Natural killer cell (primary cell): ENCODE measurements around the gene ZG16. TPM values are rescaled to one million over a fixed set of nuclear protein-coding genes. Genes with fewer than 3 reads are reported as not detected.
"Not testable (repeated sequence)": the region's sequence is repeated elsewhere in the genome, so short reads cannot be mapped to it uniquely, and the experiment has no call there.

Source experiments
- ATAC-seq, 3 donors: fragments of 150-1000 bp in 2 of 3; fragments of 200-7000 bp in 1 of 3; cut with Tn5 transposase; 1 replicate in 1 of 3; 2 replicates in 2 of 3; pipeline ENCODE4 v1.10.0; 2021; ENCODE audit warnings: mild to moderate bottlenecking in 2 of 3, moderate library complexity in 2 of 3
- DNase-seq, 2 donors: peaks; one replicate each; pipeline versions ENCODE4 v3.0.0 to v3.0.0-alpha.2; 2013 to 2021; ENCODE audit warnings: mixed read lengths in 1 of 2
- H3K27ac ChIP-seq: one replicate; pipeline ENCODE4 v1.5.1; 2013; ENCODE audit warnings: mild to moderate bottlenecking, low read length
- H3K27me3 ChIP-seq: one replicate; pipeline ENCODE4 v1.6.1; 2013; ENCODE audit warnings: low read length; ENCODE audit not compliant: control insufficient read depth, insufficient read depth
- H3K36me3 ChIP-seq: one replicate; pipeline ENCODE4 v1.6.1; 2013; ENCODE audit warnings: low read length; ENCODE audit not compliant: control insufficient read depth, insufficient read depth
- H3K4me1 ChIP-seq: one replicate; pipeline ENCODE4 v1.6.1; 2013; ENCODE audit warnings: low read length; ENCODE audit not compliant: control insufficient read depth, insufficient read depth
- H3K4me3 ChIP-seq: one replicate; pipeline ENCODE4 v1.5.1; 2013; ENCODE audit warnings: low read length
- H3K9me3 ChIP-seq: one replicate; pipeline ENCODE4 v1.6.1; 2013; ENCODE audit warnings: low read length; ENCODE audit not compliant: control insufficient read depth, insufficient read depth
- H3K27ac Mint-ChIP-seq, 2 donors: one replicate each; pipeline ENCODE4 v1.8.0; 2022; ENCODE audit warnings: mild to moderate bottlenecking in 2 of 2, mixed read lengths in 2 of 2, moderate library complexity in 1 of 2
- H3K27me3 Mint-ChIP-seq, 2 donors: one replicate each; pipeline ENCODE4 v1.8.0; 2022; ENCODE audit warnings: low read depth in 2 of 2, mixed read lengths in 2 of 2
- H3K36me3 Mint-ChIP-seq: one replicate; pipeline ENCODE4 v1.8.0; 2022; ENCODE audit warnings: mixed read lengths
- H3K4me1 Mint-ChIP-seq, 2 donors: one replicate each; pipeline ENCODE4 v1.8.0; 2022; ENCODE audit warnings: mixed read lengths in 2 of 2
- H3K4me3 Mint-ChIP-seq: one replicate; pipeline ENCODE4 v1.8.0; 2022; ENCODE audit warnings: mild to moderate bottlenecking, moderate library complexity, mixed read lengths
- H3K9me3 Mint-ChIP-seq, 2 donors: one replicate each; pipeline ENCODE4 v1.8.0; 2022; ENCODE audit warnings: mixed read lengths in 2 of 2
- WGBS: methylation state at CpG from one replicate; pipeline ENCODE4 v1.1.7; 2013; ENCODE audit warnings: missing lambda C conversion rate; ENCODE audit not compliant: insufficient coverage; 5-methylcytosine and 5-hydroxymethylcytosine counted together
- intact Hi-C: fragments of 100-400 bp; cut with micrococcal nuclease; formaldehyde crosslinking; loops from one replicate; pipeline ENCODE4 v1.14.2; 2022
- total RNA-seq, 4 donors: library from RNA; stranded (reverse); fragments of 120-200 nt in 1 of 4; gene quantifications; one replicate each; pipeline versions ENCODE4 v1.2.3 to v1.2.4, GENCODE V29; 2013 to 2022
- TF ChIP-seq, protein P1 (sequence below): fragments of 200-600 bp; IDR thresholded peaks from one replicate; pipeline ENCODE4 v1.8.0; 2022; ENCODE audit warnings: antibody characterized with exemption

ZG16 gene
- total RNA-seq, 3 donors from 2014 or later (not counting 1 experiment from before 2014, with no cell fraction given): not detected

DNA sequence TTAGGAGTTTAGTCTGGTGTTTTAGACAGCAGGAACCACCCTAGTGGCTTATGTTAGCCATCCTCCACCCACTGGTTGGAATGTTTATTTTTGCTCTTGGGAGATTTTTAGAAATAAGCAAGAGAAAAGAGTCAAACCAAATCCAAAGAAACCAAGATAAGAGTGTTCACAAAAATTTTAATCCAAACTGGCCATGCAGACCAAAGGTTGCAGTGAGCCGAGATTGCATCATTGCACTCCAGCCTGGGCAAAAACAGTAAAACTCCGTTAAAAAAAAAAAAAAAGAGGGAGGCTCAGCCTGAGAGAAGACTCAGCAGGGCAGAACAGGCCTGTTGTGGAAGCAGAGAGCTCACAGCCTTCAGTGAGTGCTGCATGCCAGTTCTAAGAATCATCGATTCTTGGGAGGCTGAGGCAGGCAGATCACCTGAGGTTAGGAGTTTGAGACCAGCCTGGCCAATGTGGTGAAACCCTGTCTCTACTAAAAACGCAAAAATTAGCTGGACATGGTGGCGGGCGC lies 20.0 kb upstream of the ZG16 start:
- Histone ChIP-seq H3K9me3 (no peaks in the 10 kb centered on the region), H3K4me3 (no peak overlapping the region), H3K27ac (no peak overlapping the region), H3K27me3 (no peaks in the 10 kb centered on the region), H3K36me3 (no peaks in the 10 kb centered on the region), H3K4me1 (peaks cover 14% of the 10 kb centered on the region)
- intact Hi-C loops: no loop called here
- DNase-seq (no peak), ATAC-seq (no peak)
- TF ChIP-seq, protein P1, sequence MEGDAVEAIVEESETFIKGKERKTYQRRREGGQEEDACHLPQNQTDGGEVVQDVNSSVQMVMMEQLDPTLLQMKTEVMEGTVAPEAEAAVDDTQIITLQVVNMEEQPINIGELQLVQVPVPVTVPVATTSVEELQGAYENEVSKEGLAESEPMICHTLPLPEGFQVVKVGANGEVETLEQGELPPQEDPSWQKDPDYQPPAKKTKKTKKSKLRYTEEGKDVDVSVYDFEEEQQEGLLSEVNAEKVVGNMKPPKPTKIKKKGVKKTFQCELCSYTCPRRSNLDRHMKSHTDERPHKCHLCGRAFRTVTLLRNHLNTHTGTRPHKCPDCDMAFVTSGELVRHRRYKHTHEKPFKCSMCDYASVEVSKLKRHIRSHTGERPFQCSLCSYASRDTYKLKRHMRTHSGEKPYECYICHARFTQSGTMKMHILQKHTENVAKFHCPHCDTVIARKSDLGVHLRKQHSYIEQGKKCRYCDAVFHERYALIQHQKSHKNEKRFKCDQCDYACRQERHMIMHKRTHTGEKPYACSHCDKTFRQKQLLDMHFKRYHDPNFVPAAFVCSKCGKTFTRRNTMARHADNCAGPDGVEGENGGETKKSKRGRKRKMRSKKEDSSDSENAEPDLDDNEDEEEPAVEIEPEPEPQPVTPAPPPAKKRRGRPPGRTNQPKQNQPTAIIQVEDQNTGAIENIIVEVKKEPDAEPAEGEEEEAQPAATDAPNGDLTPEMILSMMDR: no peak
- H3K27ac Mint-ChIP-seq: no peak overlapping the region
- H3K36me3 Mint-ChIP-seq: no peaks in the 10 kb centered on the region
- peaks cover 3% of the 10 kb centered on the region in 2 donors for H3K4me1 Mint-ChIP-seq
- H3K27me3 Mint-ChIP-seq: no peaks in the 10 kb centered on the region
- no peak overlapping the region for H3K4me3 Mint-ChIP-seq
- 92% methylated on average over 6 of the region's 6 CpGs for WGBS
- H3K9me3 Mint-ChIP-seq: no peaks in the 10 kb centered on the region

GRCh38 chr16:29760567-29761279 lies 17.3 kb upstream of the ZG16 start:
- no peak overlapping the region for H3K4me3 Mint-ChIP-seq
- peaks cover 9 to 10% of the 10 kb centered on the region in 2 donors for H3K4me1 Mint-ChIP-seq
- Histone ChIP-seq H3K9me3 (no peaks in the 10 kb centered on the region), H3K27ac (no peak overlapping the region), H3K27me3 (no peaks in the 10 kb centered on the region), H3K4me3 (no peak overlapping the region), H3K4me1 (peaks cover 14% of the 10 kb centered on the region), H3K36me3 (no peaks in the 10 kb centered on the region)
- 91% methylated on average over 9 of the region's 9 CpGs for WGBS
- peaks cover 0 to 2% of the 10 kb centered on the region in 2 donors for H3K27me3 Mint-ChIP-seq
- DNase-seq (no peak), ATAC-seq (no peak)
- intact Hi-C loops: no loop called here
- H3K36me3 Mint-ChIP-seq: no peaks in the 10 kb centered on the region
- H3K9me3 Mint-ChIP-seq: no peaks in the 10 kb centered on the region
- H3K27ac Mint-ChIP-seq: no peak overlapping the region
- TF ChIP-seq, protein P1: no peak

DNA sequence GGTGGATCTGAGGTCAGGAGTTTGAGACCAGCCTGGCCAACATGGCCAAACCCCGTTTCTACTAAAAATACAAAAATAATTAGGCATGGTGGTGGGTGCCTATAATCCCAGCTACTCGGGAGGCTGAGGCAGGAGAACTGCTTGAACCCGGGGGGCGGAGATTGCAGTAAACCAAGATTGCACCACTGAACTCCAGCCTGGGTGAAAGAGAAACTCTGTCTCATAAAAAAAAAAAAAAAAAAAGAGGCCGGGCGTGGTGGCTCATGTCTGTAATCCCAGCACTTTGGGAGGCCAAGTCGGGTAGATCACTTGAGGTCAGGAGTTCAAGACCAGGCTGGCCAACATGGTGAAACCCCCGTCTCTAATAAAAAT lies 16.8 kb upstream of the ZG16 start:
- H3K4me1 Mint-ChIP-seq, H3K9me3 Mint-ChIP-seq, H3K27ac ChIP-seq, H3K27me3 ChIP-seq, H3K4me3 Mint-ChIP-seq, H3K27me3 Mint-ChIP-seq, H3K4me3 ChIP-seq, H3K9me3 ChIP-seq, DNase-seq, ATAC-seq, H3K36me3 ChIP-seq, intact Hi-C loops, H3K27ac Mint-ChIP-seq, H3K36me3 Mint-ChIP-seq: not testable (repeated sequence)
- peaks cover 14% of the 10 kb centered on the region for H3K4me1 ChIP-seq
- 89% methylated on average over 5 of the region's 8 CpGs for WGBS

DNA sequence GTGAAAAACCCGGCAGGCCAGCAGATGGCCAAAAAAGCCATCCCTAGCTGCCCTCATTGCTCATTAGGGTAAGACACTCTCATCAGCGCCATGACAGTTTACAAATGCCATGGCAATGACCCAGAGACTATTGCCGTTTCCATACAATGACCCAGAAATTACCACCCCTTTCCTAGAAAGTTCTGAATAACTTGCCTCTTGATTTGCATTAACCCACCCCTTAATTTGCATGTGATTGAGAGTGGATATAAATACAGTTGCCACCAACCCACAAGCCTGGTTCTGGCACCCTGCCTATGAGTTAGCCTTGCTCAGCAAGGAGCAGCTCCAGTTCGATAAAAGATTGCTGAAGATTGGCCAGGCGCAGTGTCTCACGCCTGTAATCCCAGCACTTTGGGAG lies 16.2 kb upstream of the ZG16 start:
- Histone ChIP-seq H3K4me1 (peaks cover 14% of the 10 kb centered on the region), H3K27me3 (no peaks in the 10 kb centered on the region), H3K9me3 (no peaks in the 10 kb centered on the region), H3K4me3 (no peak overlapping the region), H3K36me3 (no peaks in the 10 kb centered on the region), H3K27ac (no peak overlapping the region)
- H3K36me3 Mint-ChIP-seq: no peaks in the 10 kb centered on the region
- no peaks in the 10 kb centered on the region for H3K9me3 Mint-ChIP-seq
- no peak overlapping the region for H3K4me3 Mint-ChIP-seq
- DNase-seq (no peak), ATAC-seq (no peak)
- intact Hi-C loops: no loop called here
- TF ChIP-seq, protein P1: no peak
- 88% methylated on average over 6 of the region's 6 CpGs for WGBS
- H3K4me1 Mint-ChIP-seq: peaks cover 9 to 10% of the 10 kb centered on the region in 2 donors
- H3K27me3 Mint-ChIP-seq: peaks cover 0 to 2% of the 10 kb centered on the region in 2 donors
- no peak overlapping the region for H3K27ac Mint-ChIP-seq
